ENCODE data around the gene CFAP97. TPM values are rescaled to one million over a fixed set of nuclear protein-coding genes. Genes with fewer than 3 reads are reported as not detected.

CFAP97 gene
- 10 to 100 TPM; 28.8 to 57.6 (median 46.7) TPM for total RNA-seq
- polyA plus RNA-seq, result 10 to 100 TPM; 14.1 to 29.5 TPM
- long read RNA-seq, donor 1, full-length matches to known transcripts, result 5 of 52 reads
- long read RNA-seq, donor 1, partial matches to known transcripts, result 37 of 52 reads
- long read RNA-seq, donor 1, other reads (novel, unspliced or antisense), result 10 of 52 reads
- long read RNA-seq, donor 2, full-length matches to known transcripts, result 8 of 46 reads
- long read RNA-seq, donor 2, partial matches to known transcripts, result 38 of 46 reads
- long read RNA-seq, donor 2, other reads (novel, unspliced or antisense), result 0 of 46 reads
- long read RNA-seq, donor 3, full-length matches to known transcripts, result 29 of 68 reads
- long read RNA-seq, donor 3, partial matches to known transcripts, result 10 of 68 reads
- long read RNA-seq, donor 3, other reads (novel, unspliced or antisense), result 29 of 68 reads

DNA sequence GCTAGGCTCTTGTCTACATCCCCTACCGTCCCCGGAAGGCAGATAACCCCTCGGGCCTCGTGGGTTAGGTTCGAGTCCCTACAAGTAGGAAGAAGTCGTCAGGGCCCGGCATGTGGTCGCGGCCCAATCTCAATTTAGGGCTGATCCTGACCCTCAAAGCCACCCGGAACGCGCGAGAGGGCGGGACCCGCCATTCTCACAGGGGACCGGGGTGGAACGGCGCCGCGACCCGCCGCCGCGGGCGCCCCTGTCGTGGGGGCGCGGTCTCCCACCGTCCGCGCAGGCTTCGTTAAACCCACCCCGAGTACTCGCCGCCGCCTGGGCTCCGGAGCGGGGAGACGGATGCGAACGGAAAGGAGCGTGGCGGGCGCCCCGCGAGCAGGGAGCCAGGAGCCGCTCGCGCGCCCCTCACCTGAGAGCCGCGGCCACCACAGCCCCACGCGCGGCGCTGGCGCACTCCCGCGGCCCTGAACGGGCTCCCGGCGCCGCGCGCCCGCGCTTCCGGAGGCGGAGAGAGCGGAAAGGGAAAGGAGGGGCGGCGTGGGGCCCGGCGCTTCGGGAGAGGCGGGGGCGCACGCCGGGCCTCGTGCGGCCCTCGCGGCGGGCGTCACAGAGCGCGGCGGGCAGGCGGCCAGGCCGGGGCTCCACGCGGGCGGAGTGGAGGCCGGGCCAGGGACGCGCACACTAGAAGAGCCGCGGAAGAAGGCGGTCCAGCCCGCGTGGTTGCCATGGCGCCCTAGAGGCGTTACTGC is at the start of gene CFAP97:
Gene CFAP97 (minus strand): TSS at position 515 of the 752 bp plus-strand sequence. CDS start 12,804 bp downstream, outside the sequence.
- no peaks in the 10 kb centered on the region for H3K9me3 ChIP-seq
- 0 to 1% (median 1%) methylated on average over 74 to 103 of the region's 103 CpGs for WGBS, 3 donors
- H3K36me3 ChIP-seq, result no peaks in the 10 kb centered on the region
- TF ChIP-seq POLR2A (IDR thresholded peaks at IDR 0.05) (peak; percentile 89), EP300 (IDR thresholded peaks at IDR 0.05) (no peak), CTCF (IDR thresholded peaks at IDR 0.05) (peak in 2 of 3 donors; percentile 3 to 33)
- H3K27ac ChIP-seq, result peak within 1 kb of the TSS; percentile 94 to 97
- H3K4me3 ChIP-seq, result peak within 1 kb of the TSS; percentile 88
- peaks cover 3% of the 10 kb centered on the region for H3K4me1 ChIP-seq (ENCODE audit: insufficient read depth)
- H3K27me3 ChIP-seq, result no peaks in the 10 kb centered on the region
- intact Hi-C loops (cut with DNase I), result loop anchor here in 3 of 4 donors (5.0 to 10.0 kb wide), 3 partner anchors 191 to 381 kb away; partner anchors contain the start of genes ANKRD37 (in 3 of the 3) and LRP2BP (in 3 of the 3)
- peak; percentile 92 to 96 (median 94) for DNase-seq

GRCh38 chr4:185249105-185249504 is 45.3 kb upstream of the CFAP97 start:
- no peak overlapping the region for H3K4me3 ChIP-seq
- intact Hi-C loops (cut with DNase I), result no loop called here
- no peak for DNase-seq
- 38 to 63% (median 53%) methylated on average over 2 of the region's 2 CpGs for WGBS, 3 donors
- no peaks in the 10 kb centered on the region for H3K36me3 ChIP-seq
- H3K27me3 ChIP-seq, result no peaks in the 10 kb centered on the region
- H3K27ac ChIP-seq, result no peak overlapping the region
- peaks cover 2% of the 10 kb centered on the region for H3K4me1 ChIP-seq (ENCODE audit: insufficient read depth)
- H3K9me3 ChIP-seq, result no peaks in the 10 kb centered on the region
- TF ChIP-seq CTCF (IDR thresholded peaks at IDR 0.05), result no peak
- no peak for TF ChIP-seq POLR2A (IDR thresholded peaks at IDR 0.05)
- no peak for TF ChIP-seq EP300 (IDR thresholded peaks at IDR 0.05)

DNA sequence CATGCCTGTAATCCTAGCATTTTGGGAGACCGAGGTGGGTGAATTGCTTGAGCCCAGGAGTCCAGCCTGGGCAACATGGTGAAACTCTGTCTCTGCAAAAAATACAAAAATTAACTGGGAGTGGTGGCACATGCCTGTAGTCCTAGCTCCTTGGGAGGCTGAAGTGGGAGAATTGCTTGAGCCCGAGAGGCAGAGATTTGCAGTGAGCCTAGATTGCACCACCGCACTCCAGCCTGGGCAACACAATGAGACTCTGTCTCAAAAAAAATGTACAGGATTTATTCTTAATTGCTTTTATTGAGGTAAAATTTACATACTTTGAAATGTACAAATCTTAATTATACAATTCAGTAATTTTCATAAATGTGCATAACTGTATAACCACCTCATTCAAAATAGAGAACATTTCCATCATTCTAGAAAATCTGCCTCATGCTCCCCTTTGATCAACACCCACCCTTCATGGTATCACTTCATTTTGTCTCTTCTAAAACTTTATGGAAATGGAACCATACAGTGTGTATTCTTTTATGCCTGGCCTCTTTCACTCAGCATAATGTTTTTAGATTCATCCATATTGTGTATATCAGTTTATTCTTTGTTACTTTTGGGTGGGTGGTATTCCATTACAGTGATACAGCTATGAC is 44.7 kb upstream of the CFAP97 start:
- intact Hi-C loops (cut with DNase I), result no loop called here
- Histone ChIP-seq H3K9me3 (no peaks in the 10 kb centered on the region), H3K36me3 (no peaks in the 10 kb centered on the region), H3K4me3 (no peak overlapping the region), H3K27ac (no peak overlapping the region), H3K27me3 (no peaks in the 10 kb centered on the region), H3K4me1 (ENCODE audit: insufficient read depth) (peaks cover 2% of the 10 kb centered on the region)
- 96 to 98% (median 97%) methylated on average over 3 of the region's 3 CpGs for WGBS, 3 donors
- TF ChIP-seq CTCF (IDR thresholded peaks at IDR 0.05), result no peak
- no peak for TF ChIP-seq EP300 (IDR thresholded peaks at IDR 0.05)
- TF ChIP-seq POLR2A (IDR thresholded peaks at IDR 0.05), result no peak
- DNase-seq, result no peak

DNA sequence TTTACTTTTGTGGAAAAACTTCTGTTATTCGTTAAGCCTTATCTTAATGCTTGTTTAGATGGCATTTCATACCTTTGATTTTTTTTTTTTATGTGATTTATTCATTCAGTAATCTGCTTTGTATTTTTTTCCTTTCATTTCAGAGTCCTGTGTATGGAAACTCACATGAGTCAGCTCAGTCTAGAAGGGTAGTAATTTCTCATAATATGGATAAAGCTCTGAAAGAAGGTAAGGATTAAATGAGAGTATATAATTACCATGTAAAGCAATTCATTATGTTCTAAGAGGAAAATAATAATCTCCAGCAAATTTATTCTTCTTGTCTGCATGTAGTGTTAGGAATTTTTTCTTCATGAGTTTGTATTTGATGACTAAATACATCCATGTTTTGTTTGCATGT is 43.4 kb upstream of the CFAP97 start:
- Histone ChIP-seq H3K4me3 (no peak overlapping the region), H3K9me3 (no peaks in the 10 kb centered on the region), H3K27ac (no peak overlapping the region), H3K27me3 (no peaks in the 10 kb centered on the region), H3K36me3 (no peaks in the 10 kb centered on the region), H3K4me1 (ENCODE audit: insufficient read depth) (peaks cover 2% of the 10 kb centered on the region)
- intact Hi-C loops (cut with DNase I), result no loop called here
- DNase-seq, result no peak
- TF ChIP-seq EP300 (IDR thresholded peaks at IDR 0.05), result no peak
- no peak for TF ChIP-seq CTCF (IDR thresholded peaks at IDR 0.05)
- TF ChIP-seq POLR2A (IDR thresholded peaks at IDR 0.05), result no peak
- 11 to 16% (median 14%) methylated on average over 1 of the region's 1 CpG for WGBS, 3 donors

Data from ovary (tissue), 10 donors.